GM19240 (cell line): Measurements from ENCODE around the gene CCNI2.

Experiments used
- DNase-seq: peaks from one replicate; pipeline ENCODE4 v3.0.0; 2011; ENCODE audit warnings: low spot score; ENCODE audit not compliant: insufficient read length

Gene CCNI2

GRCh38 chr5:132750471-132751230, 3.4 kb downstream of the CCNI2 start:
- no peak for DNase-seq

GRCh38 chr5:132751444-132751843, 4.2 kb downstream of the CCNI2 start:
- no peak for DNase-seq

DNA sequence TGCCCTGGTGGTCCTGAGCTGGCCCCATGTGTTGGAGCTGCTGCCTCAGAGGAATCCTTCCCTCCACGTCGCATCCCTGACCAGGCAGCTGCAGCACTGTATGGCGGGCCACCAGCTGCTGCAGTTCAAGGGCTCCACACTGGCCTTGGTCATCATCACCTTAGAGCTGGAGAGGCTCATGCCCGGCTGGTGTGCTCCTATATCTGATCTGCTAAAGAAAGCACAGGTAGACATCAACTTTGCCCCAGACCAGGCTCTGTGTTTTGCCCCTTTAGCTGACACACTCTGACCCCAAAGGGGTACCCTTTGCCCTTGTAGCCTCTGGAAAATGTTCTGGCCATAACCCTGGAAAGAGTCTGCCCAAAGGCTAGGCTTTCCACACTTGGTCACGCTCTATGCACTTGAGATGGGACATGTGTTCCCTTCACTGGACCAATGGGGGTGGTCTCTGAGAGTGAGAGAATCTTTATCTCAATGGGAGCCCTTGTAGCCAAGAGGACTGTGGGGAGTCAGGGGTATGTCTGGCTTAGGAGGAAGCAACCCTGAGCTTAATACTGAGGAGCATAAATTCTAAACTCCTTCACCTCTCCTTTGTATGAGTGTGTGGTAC, 4.8 kb downstream of the CCNI2 start:
- no peak for DNase-seq

DNA sequence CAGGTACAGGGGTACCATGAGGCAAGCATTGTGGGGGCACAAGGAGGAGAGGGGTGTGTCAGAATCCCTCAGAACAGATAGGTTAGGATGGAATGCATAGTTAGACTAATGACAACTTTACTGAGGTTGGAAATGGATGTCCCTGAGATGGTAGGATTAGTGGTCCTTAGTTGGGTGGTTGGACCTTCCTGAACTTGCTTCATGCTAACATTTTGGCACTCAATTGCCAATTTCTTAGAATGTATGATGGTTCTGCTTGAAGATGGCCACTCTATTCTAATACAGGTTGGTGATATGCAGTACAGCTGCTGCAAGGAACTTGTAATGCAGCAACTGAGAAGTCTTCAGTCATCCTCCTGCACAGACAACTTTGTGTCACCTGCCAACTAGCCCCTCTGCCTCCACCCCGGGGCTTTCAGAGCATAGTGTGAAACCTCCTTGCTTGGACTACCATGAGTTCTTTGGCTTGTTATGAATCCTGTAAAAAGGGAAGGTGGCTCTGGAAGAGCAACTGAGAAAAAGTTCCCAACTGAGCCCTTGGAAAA, 5.4 kb downstream of the CCNI2 start:
- DNase-seq = no peak

DNA sequence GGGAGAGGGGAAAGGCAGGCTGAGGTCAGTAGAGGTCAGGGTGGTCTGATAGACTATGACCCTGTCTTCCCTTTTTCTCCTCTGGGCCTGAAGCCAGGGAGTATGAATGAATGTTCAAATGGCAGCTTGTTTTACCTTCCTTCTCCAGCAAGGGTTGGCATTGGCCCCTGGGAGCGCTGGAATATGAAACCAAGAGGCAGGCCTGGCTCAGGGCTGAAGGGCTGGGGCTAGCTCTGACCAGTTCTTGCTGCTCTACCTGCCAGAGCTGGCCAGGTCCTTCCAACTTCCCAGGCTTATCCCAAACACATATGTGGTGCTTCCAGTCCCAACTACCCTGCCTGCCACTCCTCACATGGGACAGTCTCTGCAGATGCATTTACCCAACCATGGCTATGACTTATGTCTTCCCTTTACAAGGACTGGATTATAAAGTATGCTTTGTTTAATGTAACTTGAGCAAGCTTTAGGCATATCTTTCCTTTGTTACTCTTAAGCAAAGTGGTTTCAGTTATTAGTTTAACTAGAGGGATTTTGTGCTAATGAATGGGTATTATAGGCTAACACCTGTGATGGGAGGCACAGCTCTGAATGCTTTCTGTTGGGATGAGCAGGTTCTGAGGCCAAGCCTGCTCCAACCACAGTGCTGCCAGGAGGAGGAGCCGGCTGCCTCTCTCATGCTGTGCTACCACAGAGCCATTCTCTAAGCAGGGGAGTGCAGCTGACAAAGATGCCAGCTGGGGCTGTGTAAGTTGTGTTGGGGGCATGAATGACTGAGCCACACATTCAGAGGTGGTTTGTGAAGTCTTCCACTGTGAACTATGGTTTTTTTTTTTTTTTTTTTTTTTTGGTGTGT, 6.1 kb downstream of the CCNI2 start:
- no peak for DNase-seq

DNA sequence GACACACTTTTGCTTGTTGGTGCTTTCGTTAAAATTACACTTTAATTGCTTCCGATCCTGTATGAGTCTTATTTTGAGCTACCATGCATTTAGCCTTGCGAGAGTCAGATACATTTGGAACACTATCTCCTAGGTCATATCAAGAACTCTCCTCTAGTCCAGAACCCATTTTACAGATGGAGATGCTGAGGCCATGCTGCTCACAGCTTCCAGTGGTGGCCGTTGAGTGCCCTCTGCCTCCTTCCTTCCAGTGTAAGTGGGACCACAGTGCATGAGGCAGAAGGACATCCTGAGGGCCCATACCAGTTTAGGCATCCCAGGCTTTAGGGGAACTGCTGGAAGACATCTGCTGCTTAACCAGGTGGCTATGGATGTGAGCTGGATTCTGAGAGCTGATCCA, 6.9 kb downstream of the CCNI2 start:
- DNase-seq = no peak

DNA sequence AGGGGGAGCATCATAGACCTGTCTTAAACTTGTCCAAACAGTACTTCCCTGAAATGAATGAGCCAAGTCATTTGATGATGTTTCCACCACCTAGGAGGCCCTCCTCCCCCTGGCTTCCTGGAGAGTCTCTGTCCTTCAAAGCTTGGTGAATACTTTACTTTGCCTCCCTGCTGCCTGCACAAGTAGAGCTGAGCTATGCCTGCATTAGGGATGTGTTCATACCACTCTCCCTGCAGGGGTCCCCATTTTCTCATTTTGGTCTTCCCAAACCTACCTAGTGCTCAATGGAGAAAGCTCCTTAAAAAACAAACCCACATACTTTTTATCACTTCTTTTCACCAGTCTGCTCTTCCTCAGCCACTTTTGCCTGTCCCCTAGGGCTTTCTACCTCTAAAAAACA, 7.7 kb downstream of the CCNI2 start:
- DNase-seq = no peak

GRCh38 chr5:132756542-132756941, 9.3 kb downstream of the CCNI2 start:
- no peak for DNase-seq

GRCh38 chr5:132758451-132758850, 11.2 kb downstream of the CCNI2 start:
- no peak for DNase-seq

DNA sequence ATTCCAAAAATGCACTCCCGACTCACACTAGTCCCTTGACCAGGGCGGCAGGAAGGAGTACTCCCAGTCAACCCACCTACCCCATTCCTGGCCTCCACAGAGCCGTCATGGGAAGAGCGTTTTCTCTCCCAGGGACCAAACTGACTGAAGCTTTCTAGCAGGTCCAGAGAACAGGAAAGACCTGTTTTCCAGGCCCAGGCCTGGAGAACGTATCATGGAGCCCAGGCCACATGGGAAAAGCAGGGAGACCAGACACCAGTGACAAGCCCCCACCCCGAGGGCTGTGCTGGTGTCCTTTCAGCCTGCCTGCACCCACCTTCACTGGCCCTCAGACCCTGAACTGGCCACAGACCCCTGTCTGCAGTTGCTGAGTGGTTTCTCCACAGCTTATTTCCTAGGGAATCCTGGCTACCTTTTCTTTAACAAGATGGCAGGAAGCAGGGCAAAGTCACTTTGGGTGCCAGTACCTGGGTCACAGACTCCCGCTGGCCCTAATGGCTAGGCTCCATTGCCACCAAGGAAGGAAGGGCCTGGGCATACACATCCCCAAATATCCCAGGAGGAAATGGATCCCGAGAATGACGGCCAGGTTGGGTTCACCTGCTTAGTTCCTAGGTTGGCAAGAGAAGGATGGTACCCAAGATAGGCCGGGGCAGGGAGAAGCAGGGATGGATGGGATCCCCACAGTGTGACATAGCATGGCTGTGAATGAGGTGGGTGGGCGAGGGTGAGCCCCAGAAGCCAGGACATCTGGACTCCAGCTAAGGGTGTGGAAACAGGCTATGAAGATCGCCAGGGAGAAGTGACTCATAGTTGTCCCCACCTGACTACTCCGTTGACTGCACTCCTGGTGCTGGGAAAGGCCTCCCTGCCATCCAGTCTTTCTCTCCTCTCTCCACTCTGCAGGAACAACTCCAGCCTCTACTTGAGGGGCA, 12.2 kb downstream of the CCNI2 start:
- no peak for DNase-seq

- DNase-seq = no peak
Measured at GRCh38 chr5:132760049-132760420, 12.8 kb downstream of the CCNI2 start.

DNA sequence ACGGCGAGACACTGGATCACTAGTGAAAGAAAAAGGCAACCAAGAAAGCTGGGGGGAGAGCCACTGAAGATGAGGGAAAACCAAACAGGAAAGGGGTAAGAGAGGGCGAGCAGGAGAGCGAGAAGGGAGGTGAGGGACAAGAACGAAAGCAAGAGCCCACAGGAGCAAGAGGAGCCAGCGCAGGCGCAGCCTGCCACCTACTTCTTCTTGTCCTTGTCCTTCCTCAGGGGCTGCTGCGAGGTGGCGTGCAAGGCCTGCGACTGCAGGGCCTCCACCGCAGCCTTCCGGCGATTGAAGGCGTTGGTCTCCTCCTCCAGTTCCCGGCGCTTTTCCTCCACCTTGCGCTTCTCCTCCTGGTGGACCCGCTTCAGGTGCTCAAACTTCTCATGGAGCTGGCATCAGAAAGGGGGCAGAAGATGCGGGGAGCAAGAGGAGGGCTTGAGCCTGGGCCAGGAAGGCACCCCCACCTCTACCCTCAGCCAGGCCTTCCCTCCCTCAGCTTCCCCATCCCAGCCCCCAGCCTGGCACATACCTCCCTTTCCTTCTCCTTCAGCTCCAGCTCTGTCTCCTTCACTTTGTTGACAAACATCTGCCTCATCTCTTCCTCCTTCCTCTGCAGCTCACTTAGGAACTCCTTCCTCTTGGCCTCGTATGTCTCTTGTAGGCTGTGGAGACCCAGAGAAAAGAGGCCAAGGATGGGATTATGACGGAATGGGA, 13.5 kb downstream of the CCNI2 start:
- no peak for DNase-seq

- no peak for DNase-seq
Measured at GRCh38 chr5:132761321-132762240, 14.4 kb downstream of the CCNI2 start.

- no peak for DNase-seq
Measured at GRCh38 chr5:132762246-132763000, 15.2 kb downstream of the CCNI2 start.

DNA sequence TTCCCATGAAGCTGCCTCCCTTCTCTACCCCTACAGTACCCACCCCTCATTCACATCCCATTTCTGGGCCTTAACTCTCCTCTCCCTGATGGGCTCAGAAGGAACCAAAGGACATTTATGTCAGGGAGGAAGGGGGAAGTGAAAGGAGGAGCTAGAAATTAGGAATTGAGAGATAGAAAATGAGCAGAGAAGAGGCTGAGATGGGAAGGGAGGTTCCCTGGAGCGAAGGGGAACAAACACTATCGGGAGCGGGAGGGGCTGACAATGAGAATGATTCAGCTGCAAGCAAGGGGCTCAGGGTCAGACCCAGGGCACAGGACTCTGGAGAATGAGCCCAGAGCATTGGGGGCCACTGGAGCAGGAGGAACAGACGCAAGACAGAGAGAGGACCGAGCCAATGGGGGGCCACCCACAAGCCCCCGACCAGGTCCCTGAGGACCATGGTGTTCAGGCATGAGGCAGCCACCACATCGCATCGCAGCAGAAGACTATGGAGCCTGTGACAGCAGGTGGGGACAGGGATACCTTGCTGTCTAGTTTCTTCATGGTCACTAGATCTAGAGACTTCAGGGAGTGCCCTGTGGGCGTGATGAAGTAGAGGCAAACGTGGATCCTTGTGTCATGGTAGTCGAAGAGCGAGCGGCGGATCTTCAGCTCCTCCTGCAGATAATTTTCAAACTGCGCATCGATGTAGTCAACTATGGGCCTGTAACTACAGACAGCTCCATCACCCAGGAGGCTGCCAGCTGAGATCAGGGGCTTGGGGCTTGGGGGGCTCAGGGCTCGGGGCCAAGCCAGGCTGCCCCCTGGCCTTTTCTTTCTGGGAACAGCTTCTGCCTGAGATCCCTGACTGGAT, 16.2 kb downstream of the CCNI2 start:
- DNase-seq = no peak

GRCh38 chr5:132764051-132764450, 16.8 kb downstream of the CCNI2 start:
- DNase-seq = no peak

- DNase-seq = no peak
Measured at GRCh38 chr5:132764671-132765238, 17.5 kb downstream of the CCNI2 start.
